ENCODE data around the gene TM4SF1.

Gene TM4SF1

DNA sequence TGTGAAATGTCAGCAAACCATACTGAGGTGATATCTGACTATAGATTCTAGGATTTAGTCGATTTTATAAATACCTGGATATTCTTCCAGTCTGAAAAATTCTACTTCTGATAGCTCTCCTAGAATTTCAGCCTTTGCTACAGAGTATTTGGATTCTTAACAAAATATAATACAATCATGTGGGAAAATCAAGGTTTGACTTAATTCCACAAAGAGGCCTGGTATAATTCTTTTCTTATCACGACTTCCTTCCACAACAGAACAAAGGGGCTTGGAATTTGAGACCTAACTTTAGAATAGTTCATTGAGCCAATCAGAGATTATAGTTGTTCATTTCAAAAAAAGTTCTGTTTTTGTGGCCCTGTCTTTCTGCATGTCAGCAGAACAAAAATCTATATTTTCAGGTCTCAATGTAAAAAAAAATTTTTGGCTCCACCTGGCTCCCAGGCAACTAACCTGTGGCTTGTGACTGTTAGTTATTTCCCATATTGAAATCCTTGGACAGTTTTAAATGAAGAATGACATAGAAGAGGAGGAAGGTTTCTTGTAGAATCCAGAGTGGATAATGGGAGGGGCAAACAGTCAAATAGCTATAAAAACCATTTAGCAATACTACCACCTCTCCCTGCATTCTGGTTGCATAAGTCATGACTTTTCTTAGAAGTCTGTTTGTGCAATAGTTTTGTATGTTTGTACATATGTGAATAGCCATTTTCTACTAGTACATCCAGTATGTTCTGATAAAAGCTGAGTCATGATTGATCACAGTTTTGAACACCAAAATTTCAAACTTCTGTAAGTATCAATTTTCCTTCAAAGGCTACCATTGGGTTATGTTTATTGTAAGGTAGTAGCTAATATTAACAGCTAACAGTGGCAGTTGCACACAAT lies 4.0 kb downstream of the TM4SF1 start:
- no peak for DNase-seq

- DNase-seq = no peak
These were observed 5.7 kb downstream of the TM4SF1 start for GRCh38 chr3:149371723-149372114.

GRCh38 chr3:149371001-149371722 lies 6.3 kb downstream of the TM4SF1 start:
- no peak for DNase-seq

GRCh38 chr3:149369991-149370866 lies 7.2 kb downstream of the TM4SF1 start:
- DNase-seq = no peak

DNA sequence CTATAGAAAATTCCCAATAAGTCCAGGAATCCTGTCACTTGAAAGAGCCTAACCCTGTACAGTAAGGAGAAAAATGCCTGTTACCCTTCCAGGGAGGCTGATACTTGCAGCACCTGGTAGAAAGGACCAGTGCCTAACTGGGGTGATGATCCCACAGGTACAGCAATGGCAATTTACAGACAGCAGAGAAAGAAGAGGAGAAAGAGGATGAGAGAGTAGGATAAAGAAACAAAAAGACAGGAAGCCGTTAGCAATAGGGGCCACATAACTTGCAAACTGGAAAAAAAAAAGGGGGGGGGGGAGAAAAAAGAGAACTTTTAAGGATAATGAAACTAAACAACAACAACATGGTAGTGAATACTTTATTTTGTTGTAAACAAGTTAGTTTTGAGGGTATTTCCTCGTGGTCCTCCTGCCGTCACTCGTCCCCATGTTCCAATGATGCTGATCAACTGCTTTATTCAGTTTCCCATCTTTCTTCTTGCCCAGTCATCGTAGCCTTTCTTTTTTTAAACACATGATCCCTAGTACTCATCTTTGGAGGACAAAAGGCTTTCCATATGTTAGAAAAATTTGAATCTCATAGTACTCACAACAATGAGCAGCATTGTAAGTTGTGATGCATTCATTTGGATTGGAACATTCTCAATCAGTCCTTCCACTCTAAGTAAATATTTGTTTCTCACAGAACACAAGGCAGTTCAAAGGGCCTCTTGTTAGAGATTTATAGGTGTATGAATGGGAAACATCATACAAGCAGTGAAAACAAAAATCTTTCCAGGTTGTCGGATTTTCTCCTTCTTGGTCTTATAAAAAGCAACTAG lies 8.6 kb downstream of the TM4SF1 start:
- DNase-seq = no peak

GRCh38 chr3:149368201-149368673 lies 9.2 kb downstream of the TM4SF1 start:
- DNase-seq = no peak

DNA sequence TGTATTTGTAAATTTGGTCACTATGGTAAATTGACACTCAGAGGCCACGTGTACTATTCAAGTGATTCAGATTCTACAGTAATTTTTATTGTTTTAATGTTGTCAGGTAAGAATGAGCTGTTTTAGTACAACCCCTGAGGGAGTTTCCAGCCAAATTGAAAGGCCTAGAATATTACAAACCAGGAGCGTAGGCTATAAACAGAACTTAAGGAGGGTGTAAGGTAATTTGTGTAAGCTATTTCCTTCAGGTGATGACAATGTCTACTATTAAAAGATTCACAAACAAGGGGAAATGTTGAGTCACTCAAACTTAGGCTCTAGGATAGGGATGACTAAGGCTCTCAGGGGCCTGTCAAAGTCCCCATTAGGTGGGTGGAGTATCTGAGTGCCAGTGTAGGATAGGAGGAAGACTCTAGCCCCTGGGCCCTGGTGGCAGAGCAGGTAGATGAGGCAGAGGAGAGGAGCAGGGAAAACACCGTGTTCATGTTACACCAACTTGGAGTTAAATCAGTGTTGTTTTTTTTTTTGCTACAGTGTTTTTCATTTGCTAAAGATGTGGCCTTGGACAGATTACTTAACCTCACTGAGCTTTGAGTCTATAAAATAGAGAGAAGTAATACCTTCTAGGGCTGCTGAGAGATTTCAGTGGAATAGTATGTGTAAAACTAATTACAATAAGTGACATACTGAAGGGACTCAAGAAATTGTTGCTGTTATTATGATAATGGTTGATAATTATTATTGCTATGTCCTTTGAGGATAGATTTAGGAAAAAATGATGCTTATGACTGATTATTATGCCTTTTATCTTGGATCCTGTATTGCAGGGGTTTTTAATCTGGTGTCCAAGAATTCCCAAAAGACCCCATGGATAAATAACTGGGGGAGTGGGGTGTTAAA lies 10.3 kb downstream of the TM4SF1 start:
- DNase-seq = peak; percentile 15

- DNase-seq = no peak
These were observed 11.4 kb downstream of the TM4SF1 start for GRCh38 chr3:149366031-149366430.

- DNase-seq = no peak
These were observed 12.8 kb downstream of the TM4SF1 start for GRCh38 chr3:149364624-149365023.

DNA sequence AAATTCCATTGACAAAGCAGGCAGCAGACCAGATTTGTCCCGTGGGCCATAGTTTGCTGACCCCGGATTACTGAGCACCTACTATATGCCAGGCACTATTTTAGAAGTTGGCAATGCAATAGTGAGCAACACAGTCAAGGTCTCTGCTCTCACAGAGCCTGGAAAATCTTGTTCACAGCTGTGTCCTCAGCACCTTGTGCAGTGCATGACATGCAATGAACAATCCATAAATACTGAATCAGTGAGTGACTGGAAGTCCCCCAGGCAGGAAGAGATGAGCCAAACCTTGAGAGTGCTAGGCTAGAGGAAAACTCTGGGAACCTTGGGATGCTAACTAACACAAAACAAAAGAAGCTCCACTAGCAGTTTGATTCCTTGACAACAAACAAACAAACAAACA lies 14.4 kb downstream of the TM4SF1 start:
- DNase-seq = no peak

DNA sequence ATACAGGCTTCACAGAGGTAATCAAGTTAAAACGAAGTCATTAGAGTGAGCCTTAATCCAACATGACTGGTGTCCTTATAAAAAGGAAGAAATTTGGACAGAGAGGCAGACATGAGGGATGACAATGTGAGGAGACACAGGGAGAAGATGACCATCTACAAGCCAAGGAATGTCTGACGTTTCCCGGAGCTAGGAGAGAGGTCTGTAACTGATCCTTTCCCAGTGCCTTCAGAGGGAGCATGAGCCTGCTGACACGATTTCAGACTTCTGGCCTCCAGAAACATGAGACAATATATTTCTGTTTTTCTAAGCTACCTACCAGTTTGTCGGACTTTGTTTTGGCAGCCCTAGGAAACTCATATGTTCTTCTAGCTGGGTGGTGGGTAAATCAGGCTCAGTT lies 15.1 kb downstream of the TM4SF1 start:
- DNase-seq = no peak

DNA sequence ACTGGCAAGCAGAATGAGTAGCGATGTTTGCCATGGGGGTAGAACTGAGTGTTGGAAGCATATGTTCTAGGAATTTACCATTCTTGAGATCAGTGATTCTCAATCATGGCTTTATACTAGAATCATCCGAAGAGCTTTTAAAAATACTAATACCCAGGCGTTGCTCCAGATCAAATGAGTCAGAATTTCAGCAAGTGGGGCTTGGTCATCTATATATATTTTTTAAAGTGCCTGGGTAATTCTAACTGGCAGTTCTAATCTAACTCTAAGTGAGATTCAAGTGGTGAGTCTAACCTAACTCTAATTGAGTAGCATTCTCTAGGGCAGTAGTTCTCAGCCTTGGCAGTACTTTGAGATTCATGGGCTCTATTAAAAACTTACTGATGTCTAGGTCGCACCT lies 20.8 kb downstream of the TM4SF1 start:
- DNase-seq = no peak

GRCh38 chr3:149356044-149356592 lies 21.3 kb downstream of the TM4SF1 start:
- DNase-seq = no peak

DNA sequence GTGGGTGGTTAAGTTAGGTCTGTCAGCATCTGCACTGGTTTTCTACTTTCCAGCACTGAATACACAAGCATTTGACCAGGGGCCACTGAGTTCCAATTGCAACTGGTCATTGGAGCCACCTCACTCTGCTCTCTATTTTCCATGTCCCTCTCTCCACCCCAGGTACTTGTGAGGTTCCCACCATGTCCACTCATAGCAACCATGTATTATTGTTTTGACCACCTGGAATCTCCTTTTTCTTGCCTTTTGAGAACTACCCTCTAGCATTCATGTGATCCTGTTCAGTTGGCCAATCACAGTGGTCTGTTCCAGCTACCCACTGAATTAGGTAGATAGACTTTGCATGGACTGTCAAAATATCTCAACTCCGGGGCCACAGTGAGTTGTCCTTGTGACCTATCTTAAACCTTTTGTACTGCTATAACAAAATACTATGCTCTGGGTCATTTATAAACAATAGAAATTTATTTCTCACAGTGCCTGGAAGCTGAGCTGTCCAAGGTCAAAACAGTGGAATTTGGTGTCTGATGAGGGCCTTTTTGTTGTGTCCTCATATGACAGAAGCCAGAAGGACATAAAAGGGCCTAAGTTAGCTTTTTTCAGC lies 23.8 kb downstream of the TM4SF1 start:
- no peak for DNase-seq

DNA sequence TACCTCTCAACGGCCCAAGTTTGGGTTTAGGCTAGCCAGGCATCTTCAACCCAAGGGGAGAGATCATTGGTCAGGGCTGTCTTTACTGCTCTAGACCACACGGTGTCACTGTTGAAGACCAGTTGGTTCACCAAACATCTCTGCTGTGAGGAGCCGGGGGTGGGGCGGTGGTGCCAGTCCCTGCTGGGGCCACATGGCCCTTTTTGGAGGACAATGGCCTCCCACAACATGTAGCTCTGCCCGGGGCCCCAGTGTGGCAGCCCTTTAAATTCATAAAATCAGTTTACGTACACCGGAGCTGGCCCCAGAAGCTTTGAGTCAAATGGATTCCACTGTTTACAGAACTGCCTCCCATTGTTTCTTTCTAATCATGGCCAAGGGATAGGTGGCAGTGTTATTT lies 24.9 kb downstream of the TM4SF1 start:
- DNase-seq = peak; percentile 16

DNA sequence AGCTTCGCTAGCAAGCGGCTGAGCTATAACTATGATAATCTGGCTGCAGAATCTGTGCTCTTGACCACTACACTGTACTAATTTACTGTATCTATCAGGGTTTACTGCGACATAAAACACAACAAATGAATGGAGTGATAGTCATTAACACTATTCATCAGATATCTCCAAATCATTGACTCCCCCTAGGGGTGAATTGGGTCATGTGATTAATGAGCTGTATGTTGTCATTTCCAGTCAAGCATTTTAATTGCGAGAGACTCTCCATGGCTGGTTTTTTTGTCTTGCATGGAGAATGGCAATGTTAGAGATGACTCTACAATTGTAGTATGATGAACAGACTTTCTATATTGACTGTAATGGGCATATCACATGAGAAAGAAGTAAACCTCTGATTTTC lies 33.5 kb downstream of the TM4SF1 start:
- DNase-seq = no peak

DNA sequence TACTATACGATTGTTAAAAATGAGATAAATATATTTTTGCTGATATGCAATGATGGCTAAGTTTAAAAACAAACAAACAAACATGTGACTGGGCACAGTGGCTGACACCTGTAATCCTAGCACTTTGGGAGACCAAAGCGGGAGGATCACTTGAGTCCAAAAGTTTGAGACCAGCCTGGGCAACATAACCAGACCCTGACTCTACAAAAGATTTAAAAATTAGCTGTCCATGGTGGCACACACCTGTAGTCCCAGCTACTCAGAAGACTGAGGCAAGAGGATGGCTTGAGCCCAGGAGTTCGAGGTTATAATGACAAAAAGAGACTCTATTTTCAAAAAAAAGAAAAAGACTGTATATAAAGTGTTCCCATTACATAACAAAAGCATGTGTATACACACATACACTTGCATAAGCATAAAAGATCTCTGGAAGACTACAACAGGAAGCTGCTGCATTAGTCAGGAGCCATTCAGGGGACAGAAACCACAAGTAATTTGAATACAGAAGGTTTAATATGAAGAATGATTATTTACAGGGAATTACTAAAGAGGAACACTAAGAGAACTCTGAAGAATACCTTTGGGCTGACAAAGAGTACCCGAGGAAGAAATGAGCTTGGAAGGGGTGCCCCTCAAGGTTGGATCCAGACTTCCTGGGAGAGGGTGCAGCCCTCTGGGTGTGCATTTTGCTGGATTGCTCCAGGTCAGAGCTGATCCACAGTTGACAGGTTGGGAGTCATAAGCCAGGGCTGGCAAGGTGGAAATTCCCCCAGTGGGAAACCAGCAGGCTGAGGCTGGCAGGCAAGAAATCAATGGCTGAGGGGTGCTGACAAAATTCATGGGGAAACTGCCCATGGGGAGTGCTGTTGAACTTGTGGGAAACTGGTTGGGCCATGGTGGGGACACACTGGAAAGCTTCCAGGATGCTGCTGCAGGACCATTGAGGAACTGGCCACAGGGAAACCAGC lies 34.8 kb downstream of the TM4SF1 start:
- DNase-seq = no peak

GRCh38 chr3:149340310-149340933 lies 37.0 kb downstream of the TM4SF1 start:
- DNase-seq = no peak

GRCh38 chr3:149339931-149340309 lies 37.5 kb downstream of the TM4SF1 start:
- no peak for DNase-seq
